Hepatocyte (in vitro differentiated cells): ENCODE data around the gene SYNGR3. TPM values are rescaled to one million over a fixed set of nuclear protein-coding genes. Genes with fewer than 3 reads are reported as not detected.

ENCODE experiments used
- DNase-seq: peaks from one replicate; pipeline ENCODE4 v3.0.0-alpha.2; 2016; ENCODE audit warnings: low spot score
- H2AFZ ChIP-seq: fragments of 200-600 bp; sonication (generic); 2 replicates; pipeline ENCODE4 v1.6.0; 2016; ENCODE audit warnings: antibody characterized with exemption, mild to moderate bottlenecking
- H3K27ac ChIP-seq: fragments of 200-600 bp; sonication (generic); 2 replicates; pipeline ENCODE4 v1.5.1; 2016; ENCODE audit warnings: mild to moderate bottlenecking
- H3K27me3 ChIP-seq: fragments of 200-600 bp; sonication (generic); 2 replicates; pipeline ENCODE4 v1.6.1; 2016
- H3K36me3 ChIP-seq: fragments of 200-600 bp; sonication (generic); replicated peaks from 2 replicates; pipeline ENCODE4 v1.5.1; 2016; ENCODE audit warnings: low read depth; ENCODE audit not compliant: insufficient read depth
- H3K4me1 ChIP-seq: fragments of 200-600 bp; sonication (generic); 2 replicates; pipeline ENCODE4 v1.5.1; 2016; ENCODE audit warnings: mild to moderate bottlenecking, moderate library complexity; ENCODE audit not compliant: insufficient read depth
- H3K4me2 ChIP-seq: fragments of 200-600 bp; sonication (generic); 2 replicates; pipeline ENCODE4 v1.6.0; 2016
- H3K4me3 ChIP-seq: fragments of 200-600 bp; sonication (generic); 2 replicates; pipeline ENCODE4 v1.5.1; 2016; ENCODE audit warnings: mild to moderate bottlenecking
- H3K79me2 ChIP-seq: fragments of 200-600 bp; sonication (generic); 2 replicates; pipeline ENCODE4 v1.6.0; 2017; ENCODE audit warnings: mild to moderate bottlenecking
- H3K9me2 ChIP-seq: fragments of 200-600 bp; sonication (generic); replicated peaks from 2 replicates; pipeline ENCODE4 v1.6.0; 2017; ENCODE audit warnings: mild to moderate bottlenecking; ENCODE audit not compliant: insufficient read depth
- H3K9me3 ChIP-seq: fragments of 200-600 bp; sonication (generic); 2 replicates; pipeline ENCODE4 v1.5.1; 2016; ENCODE audit warnings: low read depth, mild to moderate bottlenecking
- H4K20me1 ChIP-seq: fragments of 200-600 bp; sonication (generic); 2 replicates; pipeline ENCODE4 v1.6.0; 2016; ENCODE audit warnings: mild to moderate bottlenecking; ENCODE audit not compliant: insufficient read depth, poor library complexity, severe bottlenecking
- EZH2 ChIP-seq: fragments of 200-600 bp; sonication (generic); IDR thresholded peaks from 2 replicates; pipeline ENCODE4 v1.6.1; 2016; ENCODE audit warnings: antibody characterized with exemption, mild to moderate bottlenecking, borderline replicate concordance
- EZH2phosphoT487 ChIP-seq: fragments of 200-600 bp; sonication (generic); IDR thresholded peaks from one replicate; pipeline ENCODE4 v1.6.1; 2018; ENCODE audit warnings: antibody characterized with exemption, mild to moderate bottlenecking, low read depth, moderate library complexity; ENCODE audit not compliant: unreplicated experiment, severe bottlenecking
- WGBS: methylation state at CpG from one replicate; pipeline ENCODE4 v1.1.6; 2016; ENCODE audit warnings: low lambda C conversion rate; ENCODE audit errors: missing lambda C conversion rate; 5-methylcytosine and 5-hydroxymethylcytosine counted together
- polyA plus RNA-seq: library from polyadenylated mRNA; unstranded; fragments of >200 nt; fragmentation: Nextera tagmentation; extraction: Ambion mirVana; gene quantifications from 2 replicates; pipeline ENCODE4 v1.2.1, GENCODE V29; 2016
- total RNA-seq: library from RNA; depleted of rRNA; stranded (reverse); fragments of >200 nt; gene quantifications from 2 replicates; pipeline ENCODE4 v1.2.3, GENCODE V29; 2014
- TF ChIP-seq, protein P1 (sequence below): fragments of 200-600 bp; sonication (generic); IDR thresholded peaks from 2 replicates; pipeline ENCODE4 v1.5.1; 2016; ENCODE audit warnings: antibody characterized with exemption, mild to moderate bottlenecking; ENCODE audit not compliant: poor library complexity

SYNGR3 gene
- total and polyA plus RNA-seq, 2 experiments from 2014 or later: 2.2 to 2.5 TPM

DNA sequence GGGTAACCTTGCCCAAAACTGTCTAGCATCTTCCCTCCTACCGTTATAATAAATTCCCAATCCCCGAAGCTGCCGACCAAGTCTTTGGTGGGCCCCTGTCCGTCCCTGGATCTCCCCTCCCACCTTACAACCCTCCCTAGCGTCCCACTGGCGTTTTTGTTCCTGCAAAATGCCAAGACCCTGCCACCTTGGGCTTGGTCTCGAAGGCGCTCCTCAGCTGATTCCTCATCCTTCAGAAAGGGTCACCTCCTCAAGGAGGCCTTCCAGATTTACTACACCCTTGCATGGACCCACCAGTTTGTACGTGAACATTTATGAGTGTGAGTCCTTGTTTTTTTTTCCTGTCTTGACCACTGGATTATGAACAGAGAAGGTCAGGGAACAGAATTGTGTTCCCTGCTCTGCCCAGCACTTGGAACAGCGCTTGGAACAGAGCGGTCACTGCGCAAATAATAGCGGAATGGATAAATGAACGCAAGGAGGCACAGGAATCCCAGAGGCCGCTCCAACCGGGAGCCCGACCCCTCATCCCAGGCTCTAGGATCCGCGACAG is 6.7 kb upstream of the SYNGR3 start:
- Histone ChIP-seq H3K9me2 (no peaks in the 10 kb centered on the region), H3K27ac (peak overlapping the region; percentile 96), H4K20me1 (peaks cover 3% of the 10 kb centered on the region), H2AFZ (peak overlapping the region; percentile 70), H3K27me3 (peaks cover 39% of the 10 kb centered on the region), H3K36me3 (no peaks in the 10 kb centered on the region), H3K4me3 (no peak overlapping the region), H3K4me2 (peak overlapping the region; percentile 96), H3K4me1 (peaks cover 29% of the 10 kb centered on the region), H3K79me2 (peaks cover 22% of the 10 kb centered on the region), H3K9me3 (no peaks in the 10 kb centered on the region)
- WGBS: 34% methylated on average over 19 of the region's 19 CpGs
- DNase-seq: no peak
- TF ChIP-seq EZH2: no peak
- TF ChIP-seq, protein P1, sequence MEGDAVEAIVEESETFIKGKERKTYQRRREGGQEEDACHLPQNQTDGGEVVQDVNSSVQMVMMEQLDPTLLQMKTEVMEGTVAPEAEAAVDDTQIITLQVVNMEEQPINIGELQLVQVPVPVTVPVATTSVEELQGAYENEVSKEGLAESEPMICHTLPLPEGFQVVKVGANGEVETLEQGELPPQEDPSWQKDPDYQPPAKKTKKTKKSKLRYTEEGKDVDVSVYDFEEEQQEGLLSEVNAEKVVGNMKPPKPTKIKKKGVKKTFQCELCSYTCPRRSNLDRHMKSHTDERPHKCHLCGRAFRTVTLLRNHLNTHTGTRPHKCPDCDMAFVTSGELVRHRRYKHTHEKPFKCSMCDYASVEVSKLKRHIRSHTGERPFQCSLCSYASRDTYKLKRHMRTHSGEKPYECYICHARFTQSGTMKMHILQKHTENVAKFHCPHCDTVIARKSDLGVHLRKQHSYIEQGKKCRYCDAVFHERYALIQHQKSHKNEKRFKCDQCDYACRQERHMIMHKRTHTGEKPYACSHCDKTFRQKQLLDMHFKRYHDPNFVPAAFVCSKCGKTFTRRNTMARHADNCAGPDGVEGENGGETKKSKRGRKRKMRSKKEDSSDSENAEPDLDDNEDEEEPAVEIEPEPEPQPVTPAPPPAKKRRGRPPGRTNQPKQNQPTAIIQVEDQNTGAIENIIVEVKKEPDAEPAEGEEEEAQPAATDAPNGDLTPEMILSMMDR: peak; percentile 30
- TF ChIP-seq EZH2phosphoT487: no peak

DNA sequence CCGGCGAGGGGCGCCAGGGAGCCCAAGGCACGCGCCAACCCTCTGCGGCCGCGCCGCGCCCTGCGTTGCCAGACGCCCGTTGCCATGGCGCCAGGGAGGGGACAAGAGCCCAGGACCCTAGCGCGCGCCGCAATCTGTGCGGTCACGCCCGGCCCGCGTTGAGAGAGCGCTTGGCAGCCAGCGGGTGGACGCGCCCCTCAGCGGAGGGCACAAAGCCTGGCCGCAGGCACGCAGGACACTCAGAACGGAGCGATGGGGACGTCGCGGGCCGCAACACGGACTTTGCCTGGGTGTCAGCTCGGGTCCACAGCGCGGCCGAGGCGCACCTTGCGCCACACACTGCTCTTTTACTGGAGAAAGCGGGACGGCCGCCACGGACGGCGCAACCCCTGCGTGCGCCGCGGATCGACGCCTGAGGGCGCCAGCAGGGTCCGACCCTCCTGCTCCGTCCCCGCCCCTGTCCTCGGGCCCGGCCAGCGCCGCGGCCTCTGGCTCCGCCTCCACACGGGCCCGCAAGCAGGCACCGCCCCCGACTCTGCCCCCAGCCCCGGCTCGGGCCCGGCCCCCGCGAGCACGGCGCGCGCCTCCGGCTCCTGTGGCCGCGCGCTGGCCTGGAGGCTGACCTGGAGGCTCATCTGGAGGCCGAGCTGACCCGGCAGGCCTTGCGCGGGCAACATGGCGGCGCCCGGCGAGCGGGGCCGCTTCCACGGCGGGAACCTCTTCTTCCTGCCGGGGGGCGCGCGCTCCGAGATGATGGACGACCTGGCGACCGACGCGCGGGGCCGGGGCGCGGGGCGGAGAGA is 6.0 kb upstream of the SYNGR3 start, which contains the start of gene GFER:
TSS of gene GFER (plus strand) at position 650 of the 803 bp plus-strand sequence. CDS start at position 676, 26 bp downstream.
- Histone ChIP-seq H3K27ac (peak within 1 kb of the TSS; percentile 96), H2AFZ (peak within 1 kb of the TSS; percentile 93), H4K20me1 (peaks cover 3% of the 10 kb centered on the region), H3K4me1 (peaks cover 29% of the 10 kb centered on the region), H3K4me2 (peak within 1 kb of the TSS; percentile 96), H3K9me3 (no peaks in the 10 kb centered on the region), H3K79me2 (peaks cover 22% of the 10 kb centered on the region), H3K36me3 (no peaks in the 10 kb centered on the region), H3K9me2 (no peaks in the 10 kb centered on the region), H3K27me3 (peaks cover 40% of the 10 kb centered on the region), H3K4me3 (peak within 1 kb of the TSS; percentile 96)
- under 1% methylated on average over 60 of the region's 109 CpGs for WGBS
- TF ChIP-seq, protein P1: peak; percentile 38
- TF ChIP-seq EZH2phosphoT487: no peak
- no peak for TF ChIP-seq EZH2
- peak; percentile 96 for DNase-seq

DNA sequence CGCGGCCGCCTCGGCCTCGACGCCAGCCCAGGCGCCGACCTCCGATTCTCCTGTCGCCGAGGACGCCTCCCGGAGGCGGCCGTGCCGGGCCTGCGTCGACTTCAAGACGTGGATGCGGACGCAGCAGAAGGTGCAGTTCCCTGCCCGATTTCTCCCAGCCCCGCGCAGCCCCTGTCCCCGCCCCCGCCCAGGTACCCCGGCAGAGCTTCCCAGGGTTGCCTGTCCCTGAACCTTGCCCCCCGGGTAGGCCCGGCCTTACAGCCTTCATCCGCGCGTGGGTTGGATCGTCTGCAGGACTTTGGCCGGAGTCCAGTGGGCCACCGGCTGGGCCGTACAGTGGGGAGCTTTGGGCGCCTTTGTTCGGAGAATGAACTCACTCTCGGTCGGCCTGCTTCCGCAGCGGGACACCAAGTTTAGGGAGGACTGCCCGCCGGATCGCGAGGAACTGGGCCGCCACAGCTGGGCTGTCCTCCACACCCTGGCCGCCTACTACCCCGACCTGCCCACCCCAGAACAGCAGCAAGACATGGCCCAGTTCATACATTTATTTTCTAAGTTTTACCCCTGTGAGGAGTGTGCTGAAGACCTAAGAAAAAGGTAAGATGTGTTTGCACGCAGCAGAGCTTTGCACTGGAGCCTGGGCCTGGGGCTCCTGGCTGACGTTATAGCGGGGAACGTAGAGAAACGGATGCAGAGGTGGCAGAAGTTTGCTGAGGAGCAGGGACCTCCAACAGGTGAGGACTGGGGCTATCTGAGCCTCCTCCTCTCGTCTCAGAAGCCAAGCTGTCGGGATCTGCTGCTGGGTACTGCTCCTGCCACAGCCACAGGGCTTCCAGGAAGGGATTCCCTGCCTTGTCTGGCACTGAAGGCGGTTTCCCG is 5.2 kb upstream of the SYNGR3 start:
- peak overlapping the region; percentile 93 for H2AFZ ChIP-seq
- H3K36me3 ChIP-seq: no peaks in the 10 kb centered on the region

More for the DNA sequence above, 5.2 kb upstream of the SYNGR3 start:
- H3K9me2 ChIP-seq: no peaks in the 10 kb centered on the region
- 7% methylated on average over 42 of the region's 58 CpGs for WGBS
- peaks cover 30% of the 10 kb centered on the region for H3K4me1 ChIP-seq
- peak overlapping the region; percentile 96 for H3K4me3 ChIP-seq
- peak overlapping the region; percentile 96 for H3K27ac ChIP-seq
- DNase-seq: peak; percentile 74
- no peaks in the 10 kb centered on the region for H3K9me3 ChIP-seq
- TF ChIP-seq, protein P1: no peak
- TF ChIP-seq EZH2phosphoT487 (no peak), EZH2 (no peak)
- H4K20me1 ChIP-seq: peaks cover 3% of the 10 kb centered on the region
- peak overlapping the region; percentile 96 for H3K4me2 ChIP-seq
- H3K79me2 ChIP-seq: peaks cover 22% of the 10 kb centered on the region
- peaks cover 40% of the 10 kb centered on the region for H3K27me3 ChIP-seq
